Measurements from ENCODE around the gene RTL3.

DNA sequence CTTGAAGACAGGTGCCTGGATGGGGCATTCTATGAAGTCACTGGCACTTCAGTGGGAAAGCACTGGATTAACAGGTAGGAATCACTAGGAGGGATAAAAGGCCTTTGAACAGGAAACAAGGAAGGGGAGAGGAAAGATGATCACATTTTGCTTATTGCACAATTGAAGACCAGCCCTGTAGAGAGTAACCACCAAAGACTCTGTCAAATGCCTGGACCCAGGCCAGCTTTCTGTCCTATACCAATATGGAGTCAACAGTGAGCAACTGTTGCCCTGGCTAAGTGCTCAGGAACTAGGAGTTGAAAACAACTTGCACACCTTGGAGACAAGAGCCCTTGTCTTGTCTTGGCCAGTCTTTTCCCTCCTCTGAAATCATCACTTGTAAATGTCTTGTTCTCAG lies 14.1 kb upstream of the RTL3 start:
- TF ChIP-seq CTCF (IDR thresholded peaks at IDR 0.05) (no peak), POLR2A (IDR thresholded peaks at IDR 0.05) (no peak)

All from thyroid gland (tissue), 4 donors.